ENCODE data around the gene ACAP3.

Gene ACAP3

DNA sequence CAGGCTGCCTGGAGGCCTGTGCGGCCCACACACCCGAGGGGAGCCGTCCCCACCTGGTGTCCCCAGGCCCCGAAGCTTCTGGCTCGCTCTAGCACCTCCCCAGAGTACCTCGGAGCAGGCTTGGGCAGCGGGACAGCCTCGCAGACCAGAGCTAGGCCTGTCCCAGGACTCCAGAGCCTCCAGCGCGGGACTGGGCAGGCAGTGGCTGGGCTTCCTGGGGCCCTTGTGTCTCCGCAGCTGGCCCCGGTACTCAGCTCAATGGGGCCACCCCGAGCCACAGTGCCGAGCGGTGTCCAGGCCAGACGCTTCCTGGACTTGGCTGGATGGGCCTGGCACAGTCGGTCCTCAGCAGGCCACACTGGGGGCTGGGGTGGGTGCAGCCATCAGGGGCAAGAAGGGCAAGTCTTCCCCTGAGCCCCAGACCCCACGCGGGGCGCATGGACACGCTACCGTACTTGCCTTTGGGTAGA, 22.6 kb downstream of the ACAP3 start:
- DNase-seq (ENCODE audit: low spot score), result no peak

DNA sequence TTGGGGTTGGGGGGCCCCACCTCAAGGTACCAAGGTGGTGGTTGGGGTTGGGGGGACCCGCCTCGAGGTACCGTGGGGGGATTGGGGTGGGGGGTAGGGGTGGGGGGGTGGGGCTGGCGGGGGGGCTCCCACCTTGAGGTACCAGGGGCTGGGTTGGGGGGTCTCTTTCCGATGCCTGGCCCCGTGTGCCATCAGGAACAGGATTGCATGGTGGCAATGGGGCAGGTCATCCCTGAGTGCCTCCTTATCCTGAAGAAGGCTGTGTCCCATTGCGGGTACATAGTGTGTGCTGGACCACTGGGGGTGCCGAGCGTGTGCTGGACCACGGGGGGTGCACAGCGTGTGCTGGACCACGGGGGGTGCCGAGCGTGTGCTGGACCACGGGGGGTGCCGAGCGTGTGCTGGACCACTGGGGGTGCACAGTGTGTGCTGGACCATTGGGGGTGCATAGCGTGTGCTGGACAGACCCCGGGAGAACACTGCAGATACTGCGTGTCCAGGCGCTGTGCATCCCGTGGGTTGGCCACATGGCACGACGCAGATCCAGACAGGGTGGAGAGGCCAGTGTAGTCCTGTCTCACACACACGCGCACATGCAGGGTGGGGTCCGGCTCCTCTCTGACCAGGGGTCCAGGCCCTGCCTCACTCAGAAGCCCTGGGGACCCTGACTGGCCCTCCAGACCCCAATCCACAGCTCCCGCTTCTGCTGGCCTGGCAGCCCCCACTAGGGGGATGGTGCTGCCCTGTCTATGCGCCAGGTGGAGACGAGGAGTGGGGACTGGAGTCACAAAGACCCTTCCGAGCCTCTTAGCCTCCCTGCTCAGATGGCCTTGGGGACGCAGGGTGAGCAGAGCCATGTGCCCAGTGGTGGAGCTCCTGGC, 23.3 kb downstream of the ACAP3 start:
- DNase-seq (ENCODE audit: low spot score), result no peak

GRCh38 chr1:1283821-1284220, 23.9 kb downstream of the ACAP3 start:
- no peak for DNase-seq (ENCODE audit: low spot score)

- no peak for DNase-seq (ENCODE audit: low spot score)
Measured at GRCh38 chr1:1282998-1283397, 24.7 kb downstream of the ACAP3 start.

DNA sequence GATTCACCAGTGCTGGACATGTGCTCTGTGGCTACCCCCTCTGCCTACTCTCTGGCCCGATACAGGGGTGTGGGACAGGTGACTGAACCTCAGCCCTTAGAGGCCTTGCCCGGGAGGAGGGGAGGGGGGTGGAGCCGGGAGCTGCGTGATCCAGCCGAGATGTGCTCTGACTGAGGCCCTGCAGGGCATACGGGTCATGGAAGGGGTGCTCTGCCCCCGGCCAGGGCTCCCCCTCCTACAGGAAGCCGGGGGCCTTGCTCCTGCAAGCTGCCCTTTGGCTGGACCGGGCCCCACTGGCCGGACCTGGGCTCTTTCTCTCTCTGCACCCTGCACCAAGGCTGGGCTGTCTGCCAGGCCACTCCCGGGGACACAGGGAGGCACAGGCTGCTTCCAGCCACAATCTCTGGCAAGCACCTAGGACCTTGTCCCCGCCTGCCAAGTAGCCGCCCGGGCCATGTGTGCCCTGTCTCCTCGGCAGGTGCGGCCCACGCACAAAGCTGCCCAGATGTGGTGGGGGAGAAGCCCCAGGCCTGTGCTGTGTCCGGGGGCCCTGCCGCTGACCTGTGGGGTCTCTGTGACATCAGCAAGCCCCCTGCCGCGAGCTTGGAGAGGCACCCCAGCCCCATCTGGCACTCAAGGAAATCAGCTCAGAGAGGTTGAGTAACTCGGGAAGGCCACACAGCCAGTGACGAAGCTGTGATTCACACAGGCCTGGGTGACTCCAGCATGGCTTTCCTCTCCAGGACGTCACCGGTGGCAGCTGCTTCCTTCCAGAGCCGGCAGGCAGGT, 26.0 kb downstream of the ACAP3 start:
- DNase-seq (ENCODE audit: low spot score), result no peak

- DNase-seq (ENCODE audit: low spot score), result no peak
Measured at GRCh38 chr1:1280782-1281481, 26.8 kb downstream of the ACAP3 start.

DNA sequence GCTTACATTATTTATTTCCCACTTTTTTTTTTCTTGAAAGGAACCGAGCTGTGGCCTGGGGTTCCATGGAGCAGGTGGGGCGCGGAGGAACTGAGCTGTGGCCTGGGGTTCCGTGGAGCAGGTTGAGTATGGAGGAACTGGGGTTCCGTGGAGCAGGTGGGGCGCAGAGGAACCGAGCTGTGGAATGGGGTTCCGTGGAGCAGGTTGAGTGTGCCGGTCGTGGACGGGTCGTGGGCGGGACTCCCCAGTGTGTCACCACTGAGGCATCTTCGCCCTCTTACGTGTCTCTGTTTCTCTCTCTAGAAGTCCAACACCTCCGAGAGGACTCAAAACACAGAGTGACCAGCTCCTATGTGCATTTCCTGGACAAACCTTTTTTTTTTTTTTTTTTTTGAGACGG, 28.7 kb downstream of the ACAP3 start:
- DNase-seq (ENCODE audit: low spot score), result no peak

- no peak for DNase-seq (ENCODE audit: low spot score)
Measured at GRCh38 chr1:1278620-1279019, 29.1 kb downstream of the ACAP3 start.

DNA sequence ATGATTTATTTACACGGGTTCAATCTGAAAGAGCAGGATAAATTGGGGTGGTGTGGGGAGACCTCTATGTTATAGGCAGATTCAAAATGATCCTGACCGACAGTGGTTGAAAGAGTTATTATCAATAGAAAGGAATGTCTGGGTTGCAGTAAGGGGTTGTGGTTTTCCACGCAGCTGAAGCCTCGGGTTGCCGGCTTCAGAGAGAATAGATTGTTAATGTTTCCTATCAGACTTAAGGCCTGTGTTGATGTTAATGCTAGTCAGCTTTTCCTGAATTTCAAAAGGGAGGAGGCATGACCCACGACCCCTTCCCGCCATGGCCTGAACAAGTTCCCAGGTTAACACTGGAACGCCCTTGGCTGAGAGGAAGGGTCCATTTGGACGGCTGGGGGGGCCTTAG, 31.9 kb downstream of the ACAP3 start:
- DNase-seq (ENCODE audit: low spot score), result no peak

DNA sequence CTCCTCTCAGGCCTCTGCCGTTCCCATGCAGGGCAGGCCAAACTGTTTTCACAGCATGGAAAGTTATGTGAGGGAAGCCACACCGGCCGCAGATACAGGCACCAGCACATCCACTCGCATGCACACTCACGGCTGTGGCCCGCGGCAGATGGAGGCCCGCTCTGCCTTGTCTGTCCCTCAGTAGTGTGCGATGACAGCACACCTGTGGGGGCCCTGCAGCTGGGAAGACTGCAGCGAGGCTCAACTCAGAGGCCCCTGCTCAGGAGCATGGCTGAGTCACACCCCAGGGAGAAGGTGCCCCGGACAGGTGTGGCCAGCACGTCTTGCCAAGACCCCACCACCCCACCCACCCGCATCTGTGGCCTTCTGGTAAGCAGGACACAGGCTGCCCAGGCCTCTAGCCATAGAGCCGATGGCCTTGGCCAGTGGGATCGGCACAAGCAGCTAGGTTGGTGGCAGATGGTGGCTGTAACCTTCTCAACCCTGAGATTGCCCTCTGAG, 32.7 kb downstream of the ACAP3 start:
- no peak for DNase-seq (ENCODE audit: low spot score)

- no peak for DNase-seq (ENCODE audit: low spot score)
Measured at GRCh38 chr1:1274299-1274930, 33.3 kb downstream of the ACAP3 start.

DNA sequence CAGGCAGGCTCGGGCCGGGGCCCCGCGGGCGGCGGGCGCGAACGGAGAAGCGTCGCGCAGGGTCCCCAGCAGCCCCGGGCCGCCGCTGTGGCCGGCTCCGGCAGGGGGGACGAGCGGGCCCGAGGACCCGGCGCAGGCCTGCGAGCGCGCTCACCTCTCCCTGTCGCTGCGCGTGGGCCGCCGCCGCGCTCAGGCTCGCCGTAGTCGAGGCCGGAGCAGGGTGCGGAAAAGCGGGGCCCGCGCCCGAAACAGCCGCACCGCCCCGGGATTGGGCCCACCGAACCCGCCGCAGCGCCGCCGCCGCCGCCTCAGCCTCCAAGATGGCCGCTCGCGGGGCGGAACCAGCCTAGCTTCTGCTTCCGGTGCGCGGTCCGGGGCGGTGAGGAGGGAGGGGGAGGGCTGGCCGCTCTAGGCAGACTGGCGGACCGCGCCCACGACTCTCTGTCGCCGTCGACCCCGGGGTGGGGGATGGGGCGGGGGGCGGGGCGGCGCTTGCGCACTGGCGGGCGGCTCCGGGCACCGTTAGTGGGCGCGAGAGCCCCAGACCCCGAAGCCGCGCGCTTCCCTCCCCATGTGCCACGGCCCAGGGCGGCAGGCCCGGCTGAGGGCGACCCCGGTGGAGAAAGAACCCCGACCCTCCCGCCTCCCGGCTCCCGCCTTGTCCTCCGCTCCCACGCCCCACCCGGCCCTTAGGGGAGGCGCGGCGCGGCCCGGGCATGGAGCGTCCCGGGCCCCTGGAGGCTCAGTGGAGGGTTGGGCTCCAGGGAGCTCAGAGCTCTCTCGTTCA, 34.0 kb downstream of the ACAP3 start, which contains the start of gene UBE2J2:
Gene UBE2J2 (minus strand): TSS at position 343 of the 787 bp plus-strand sequence. CDS start 5,862 bp downstream, outside the sequence.
- DNase-seq (ENCODE audit: low spot score), result peak; percentile 73

GRCh38 chr1:1273209-1273511, 34.6 kb downstream of the ACAP3 start:
- DNase-seq (ENCODE audit: low spot score), result no peak

DNA sequence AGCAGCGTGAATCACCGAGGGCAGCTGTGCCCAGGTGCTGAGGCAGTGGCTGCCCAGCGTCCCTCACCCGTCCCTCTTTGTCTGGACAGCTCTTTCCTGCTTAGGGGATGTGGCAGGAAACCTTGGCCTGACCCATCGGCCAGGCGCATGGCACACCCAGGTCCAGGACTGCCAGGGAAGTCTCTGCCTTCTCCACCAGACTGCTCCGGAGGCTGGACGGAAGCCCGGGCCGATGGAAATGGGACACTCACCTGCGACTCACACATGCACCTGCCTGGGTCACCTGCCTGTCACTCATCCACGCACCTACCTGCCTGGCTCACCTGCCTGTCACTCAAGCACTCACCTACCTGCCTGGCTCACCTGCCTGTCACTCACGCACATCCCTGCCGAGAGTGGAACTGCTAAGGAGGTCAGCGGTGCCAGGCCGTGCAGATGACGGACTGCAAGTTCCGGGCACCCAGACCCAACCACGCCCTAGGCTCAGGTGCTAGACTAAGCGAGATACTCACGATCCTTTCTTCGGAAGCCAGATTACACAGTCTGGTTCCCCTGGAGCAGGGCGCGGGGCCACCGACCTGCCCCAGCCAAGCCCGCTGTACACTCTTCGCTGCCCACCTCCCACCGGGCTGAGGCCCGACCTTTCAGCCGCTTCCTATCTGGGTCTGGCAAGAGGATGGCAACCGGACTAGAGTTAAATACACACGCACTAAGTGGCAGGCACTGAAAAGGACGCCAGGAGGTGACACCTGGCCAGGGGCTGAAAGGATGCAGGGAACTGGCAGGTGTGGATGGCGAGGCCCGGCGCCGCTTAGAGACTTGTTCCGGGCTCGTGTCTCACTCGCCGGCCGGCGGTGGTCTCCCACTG, 35.2 kb downstream of the ACAP3 start:
- DNase-seq (ENCODE audit: low spot score), result no peak

DNA sequence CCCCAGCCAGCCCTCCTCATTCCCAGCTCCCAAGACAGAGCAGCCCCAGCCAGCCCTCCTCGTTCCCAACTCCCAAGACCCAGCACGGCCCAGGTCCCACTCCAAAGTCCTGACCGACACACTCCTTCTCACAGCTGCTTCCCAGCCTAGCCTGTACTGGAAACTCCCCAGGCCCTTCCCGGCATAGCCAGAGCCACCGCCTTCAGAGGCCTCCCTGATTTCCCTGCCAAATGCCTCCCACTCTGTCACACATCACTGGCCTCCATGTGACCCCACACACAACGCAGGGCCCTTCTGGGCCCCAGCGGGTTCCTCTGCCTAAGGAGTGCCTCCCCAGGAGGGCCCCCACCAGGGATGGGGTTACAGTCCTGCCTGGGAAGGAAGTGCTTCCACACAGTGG, 36.9 kb downstream of the ACAP3 start:
- no peak for DNase-seq (ENCODE audit: low spot score)

DNA sequence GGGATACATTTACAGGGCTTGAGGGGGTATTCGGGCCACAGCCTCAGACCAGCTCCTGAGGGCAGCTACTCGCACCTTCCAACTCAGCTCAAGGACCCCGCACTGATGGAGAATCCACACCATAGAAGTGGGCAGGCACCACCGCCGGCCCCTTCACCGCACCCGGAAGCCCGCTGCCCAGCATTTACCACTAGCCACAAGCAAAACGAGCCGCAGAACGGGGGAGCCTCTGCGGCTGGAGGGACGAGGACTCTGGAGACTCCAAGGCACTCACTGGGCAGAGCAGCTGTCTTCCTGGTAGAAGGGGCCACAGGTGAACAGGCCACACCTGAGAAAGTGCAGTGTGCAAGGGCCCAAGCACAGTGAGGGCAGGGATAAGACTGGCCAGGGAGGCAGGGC, 39.4 kb downstream of the ACAP3 start:
- no peak for DNase-seq (ENCODE audit: low spot score)

GRCh38 chr1:1267488-1268283, 40.0 kb downstream of the ACAP3 start:
- no peak for DNase-seq (ENCODE audit: low spot score)

GRCh38 chr1:1264868-1265272, 42.9 kb downstream of the ACAP3 start:
- no peak for DNase-seq (ENCODE audit: low spot score)

DNA sequence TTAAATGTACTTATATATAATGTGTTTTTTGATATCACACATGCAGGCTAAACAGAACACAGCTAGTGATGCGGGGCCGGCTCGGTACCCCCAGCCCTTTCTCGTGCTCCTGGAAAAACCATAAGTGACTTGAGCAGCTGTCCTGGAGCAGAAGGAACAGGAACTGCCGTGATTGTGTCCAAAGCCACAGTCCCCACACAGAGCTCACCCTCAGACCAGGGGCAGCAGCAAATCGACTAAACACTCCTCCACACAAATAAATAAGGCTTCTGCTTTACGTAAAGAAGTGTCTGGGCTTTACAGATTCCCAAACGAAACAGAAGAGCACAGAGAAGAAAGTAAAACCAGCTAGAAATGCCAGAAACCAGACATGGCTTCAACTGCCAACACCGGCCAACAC, 43.7 kb downstream of the ACAP3 start:
- no peak for DNase-seq (ENCODE audit: low spot score)

Measured in pons (tissue), 1 donor.